ENCODE data around the gene AUTS2.
A peak's percentile ranks its signal among the peaks of the same experiment; 100 is the strongest.

AUTS2 gene

DNA sequence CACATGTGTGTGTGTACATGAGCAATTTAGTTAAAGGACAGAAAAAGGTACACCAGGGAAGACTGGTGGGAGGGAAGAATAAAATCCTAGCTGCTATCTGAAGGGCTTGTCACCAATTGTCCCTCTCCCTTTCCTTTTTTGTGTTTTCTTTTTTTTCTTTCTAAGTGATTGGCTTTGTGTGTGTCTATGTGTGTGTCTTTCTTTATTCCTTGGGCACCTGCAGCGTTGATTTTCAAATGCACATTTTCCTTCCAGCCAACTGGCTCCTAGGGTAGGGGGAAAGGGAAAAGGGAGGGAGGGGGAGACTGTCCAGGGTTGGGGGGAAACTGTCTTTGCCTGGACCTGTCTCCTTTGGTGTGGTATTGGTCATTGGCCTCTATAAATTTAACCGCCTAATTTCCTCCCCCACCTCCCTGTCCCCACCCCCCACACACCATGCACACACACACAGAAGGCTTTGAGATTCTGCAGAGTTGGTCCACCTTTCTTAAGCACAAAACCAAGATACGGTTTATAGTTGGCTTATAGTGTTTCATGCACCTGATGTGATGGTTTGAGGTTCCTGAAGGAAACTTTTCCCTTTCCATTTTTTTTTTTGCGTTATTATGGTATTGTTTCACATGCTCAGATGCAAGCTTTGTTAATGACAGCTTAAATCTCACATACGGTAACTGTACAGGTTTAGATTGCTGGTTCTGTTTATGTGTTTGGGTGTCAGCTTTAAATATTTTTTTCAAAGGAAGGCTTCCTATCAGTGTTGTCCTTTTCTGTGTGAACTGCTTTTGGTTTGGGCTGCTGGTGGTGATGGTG is 2.6 kb downstream of the AUTS2 start:
- no peak for DNase-seq

DNA sequence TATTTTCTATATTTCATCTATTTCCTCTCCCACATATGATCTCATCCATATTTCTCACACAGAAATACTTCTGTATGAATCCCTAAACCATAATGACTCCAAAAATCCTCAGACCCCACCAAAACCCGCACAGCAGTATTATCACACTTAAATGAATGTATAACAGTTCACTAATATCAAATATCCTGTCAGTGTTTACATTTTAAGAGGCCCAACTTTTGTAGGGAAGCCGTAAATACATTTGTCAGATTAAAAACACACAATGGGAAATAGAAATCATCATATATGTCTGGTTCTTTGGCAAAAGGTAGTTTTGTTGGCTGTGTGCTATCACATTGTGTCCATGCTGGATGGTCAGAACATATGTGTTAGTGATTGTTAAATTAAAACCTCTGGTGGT is 4.2 kb downstream of the AUTS2 start:
- no peak for DNase-seq

DNA sequence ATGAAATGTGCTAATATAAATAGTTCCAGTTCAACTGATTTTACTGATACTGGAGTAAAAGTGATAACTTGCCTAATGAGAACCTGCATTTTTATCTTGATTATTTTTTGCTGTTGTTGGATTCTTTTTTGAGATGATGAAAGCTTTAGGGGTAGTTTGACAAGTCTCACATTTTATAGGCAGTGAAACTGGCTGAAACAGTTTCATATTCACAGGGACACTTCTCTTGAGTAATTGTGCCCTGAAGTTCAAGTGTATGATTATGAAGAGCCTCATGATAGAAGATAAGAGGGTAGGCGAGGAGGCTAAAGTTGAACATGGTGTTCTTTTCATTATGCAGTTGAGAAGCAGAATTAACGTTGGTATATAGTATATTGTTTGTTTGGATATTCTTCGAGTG is 5.1 kb downstream of the AUTS2 start:
- DNase-seq: no peak

DNA sequence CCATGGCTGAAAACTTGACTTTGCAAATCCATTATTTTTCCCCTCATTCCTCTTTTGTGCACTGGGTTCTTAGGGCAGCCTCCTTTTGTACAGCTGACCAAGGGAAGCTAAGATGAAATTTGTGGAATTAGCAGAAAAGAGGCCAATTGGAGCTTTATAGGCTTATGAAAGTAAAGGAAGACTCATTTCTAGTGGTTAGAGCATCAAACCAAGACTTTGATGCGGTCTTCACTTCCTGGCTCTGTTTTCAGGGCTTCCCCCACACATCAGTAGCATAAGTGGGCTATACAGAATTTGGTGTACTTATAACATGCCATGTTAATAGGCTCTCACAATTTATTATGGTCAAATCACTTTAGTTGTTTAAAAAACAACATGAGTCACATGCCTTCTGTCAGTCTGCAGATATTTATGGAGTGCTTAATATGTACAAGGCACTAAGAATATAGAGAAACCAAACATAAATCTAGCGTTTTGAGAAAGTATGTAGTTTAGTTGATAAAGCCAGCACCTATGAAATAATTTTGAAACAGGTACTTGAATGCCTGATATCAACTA is 5.7 kb downstream of the AUTS2 start:
- DNase-seq: no peak

DNA sequence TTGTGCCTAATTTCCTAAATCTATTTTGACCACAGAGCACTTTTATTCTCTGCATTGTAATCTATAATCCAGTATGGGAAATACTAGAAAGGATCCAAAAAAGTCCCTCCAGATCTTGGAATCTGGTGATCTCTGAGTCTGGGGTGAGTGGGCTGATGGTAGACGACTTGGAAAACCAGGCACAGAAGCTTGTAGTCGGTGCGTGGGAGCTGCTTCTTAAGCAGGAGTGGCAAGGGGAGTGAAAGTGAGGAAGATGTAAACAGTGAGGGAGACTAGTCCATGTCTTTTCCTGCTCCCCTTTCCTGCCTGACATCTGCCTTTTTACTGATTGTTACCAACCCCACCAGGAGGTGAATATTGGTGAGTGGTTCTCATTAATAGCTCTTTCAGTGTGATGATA is 6.8 kb downstream of the AUTS2 start:
- DNase-seq: no peak

DNA sequence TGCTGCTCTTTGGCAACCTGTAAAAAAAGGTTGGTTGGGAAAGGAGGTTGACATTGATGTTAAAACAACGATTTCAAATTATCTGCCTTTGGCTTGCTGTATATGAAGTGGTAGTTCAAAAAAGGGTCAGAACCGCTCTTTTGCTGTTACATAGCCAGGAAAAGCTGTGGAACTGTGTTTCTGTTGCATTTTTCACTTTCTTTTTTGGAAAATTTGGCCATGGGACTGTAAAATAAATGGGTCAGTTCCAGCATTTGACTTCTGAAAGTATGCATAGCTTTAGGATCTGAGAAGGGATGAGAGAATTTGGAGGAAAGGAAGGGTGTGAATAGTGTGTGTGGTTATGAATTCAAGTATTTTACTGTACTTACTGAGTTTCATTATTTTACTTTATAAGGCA is 7.3 kb downstream of the AUTS2 start:
- DNase-seq: no peak

DNA sequence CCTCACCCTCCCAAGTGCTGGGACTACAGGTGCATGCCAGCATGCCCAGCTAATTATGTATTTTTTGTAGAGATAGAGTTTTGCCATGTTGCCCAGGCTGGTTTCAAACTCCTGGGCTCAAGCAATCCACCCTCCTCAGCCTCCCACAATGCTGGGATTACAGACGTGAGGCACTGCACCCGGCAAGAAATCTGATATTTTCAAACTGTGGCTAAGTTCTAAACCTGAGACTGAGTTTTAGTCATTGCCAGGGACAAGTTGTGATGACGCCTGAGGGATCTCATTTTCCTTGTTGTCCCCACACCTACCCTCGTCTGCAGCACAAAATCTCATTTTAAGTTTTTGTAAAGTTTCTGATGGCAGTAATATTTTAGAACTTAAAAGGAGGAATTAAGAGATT is 9.8 kb downstream of the AUTS2 start:
- no peak for DNase-seq

DNA sequence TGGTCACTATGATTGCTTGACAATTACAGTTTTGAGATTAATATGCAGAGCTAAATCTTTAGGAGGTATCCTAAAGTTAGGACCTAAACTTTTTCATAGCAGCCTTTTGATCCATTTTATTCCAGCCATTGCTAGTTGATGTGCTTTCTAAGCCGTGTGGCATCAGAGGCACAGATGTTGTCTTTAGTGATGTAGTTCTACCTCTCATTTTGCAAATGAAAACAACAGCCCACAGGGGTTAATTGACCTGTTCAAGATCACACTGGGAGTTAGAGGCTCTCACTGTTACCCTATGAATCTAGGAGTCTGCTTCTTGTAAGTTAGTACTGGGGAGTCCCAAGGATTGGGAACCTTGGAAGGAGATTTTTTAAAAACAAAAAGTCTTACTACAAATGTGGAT is 10.6 kb downstream of the AUTS2 start:
- peak; percentile 30 for DNase-seq

DNA sequence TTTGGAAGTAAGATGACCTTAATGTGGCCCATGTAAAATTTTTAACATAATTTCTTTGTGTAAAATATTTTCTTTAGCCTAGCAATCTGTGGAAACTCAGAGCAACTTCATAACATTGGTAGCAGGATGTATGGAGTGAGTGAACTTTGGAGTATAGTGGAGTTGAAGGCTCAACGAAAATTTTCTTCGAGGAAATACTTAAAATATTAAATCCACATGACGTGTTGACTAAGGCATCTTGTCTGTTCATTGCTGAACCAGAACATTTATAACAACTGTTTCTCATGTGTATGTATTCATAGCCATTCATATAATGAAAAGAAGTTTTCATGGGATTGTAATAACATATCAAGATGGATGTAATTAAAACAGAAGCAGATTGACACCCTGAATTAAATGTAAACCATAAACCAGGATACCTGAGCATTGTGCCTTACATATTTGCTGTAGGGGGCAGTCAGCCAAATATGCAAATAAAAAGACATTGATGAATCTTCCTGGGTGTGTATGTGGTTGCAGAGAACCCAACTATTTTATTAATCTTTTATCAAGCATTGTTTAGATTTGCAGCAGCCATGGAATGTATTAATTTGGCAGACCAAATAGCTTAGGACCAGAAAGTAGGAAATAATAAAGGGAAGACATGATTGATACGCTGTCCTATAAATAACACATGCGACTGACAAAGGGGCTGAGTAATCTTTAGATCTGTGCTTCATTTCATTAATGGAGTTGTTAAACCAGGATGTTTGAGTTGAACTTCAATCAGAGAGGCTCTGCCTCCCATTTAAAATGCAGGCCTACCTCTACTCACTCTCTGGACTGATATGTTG is 11.5 kb downstream of the AUTS2 start:
- DNase-seq: no peak

DNA sequence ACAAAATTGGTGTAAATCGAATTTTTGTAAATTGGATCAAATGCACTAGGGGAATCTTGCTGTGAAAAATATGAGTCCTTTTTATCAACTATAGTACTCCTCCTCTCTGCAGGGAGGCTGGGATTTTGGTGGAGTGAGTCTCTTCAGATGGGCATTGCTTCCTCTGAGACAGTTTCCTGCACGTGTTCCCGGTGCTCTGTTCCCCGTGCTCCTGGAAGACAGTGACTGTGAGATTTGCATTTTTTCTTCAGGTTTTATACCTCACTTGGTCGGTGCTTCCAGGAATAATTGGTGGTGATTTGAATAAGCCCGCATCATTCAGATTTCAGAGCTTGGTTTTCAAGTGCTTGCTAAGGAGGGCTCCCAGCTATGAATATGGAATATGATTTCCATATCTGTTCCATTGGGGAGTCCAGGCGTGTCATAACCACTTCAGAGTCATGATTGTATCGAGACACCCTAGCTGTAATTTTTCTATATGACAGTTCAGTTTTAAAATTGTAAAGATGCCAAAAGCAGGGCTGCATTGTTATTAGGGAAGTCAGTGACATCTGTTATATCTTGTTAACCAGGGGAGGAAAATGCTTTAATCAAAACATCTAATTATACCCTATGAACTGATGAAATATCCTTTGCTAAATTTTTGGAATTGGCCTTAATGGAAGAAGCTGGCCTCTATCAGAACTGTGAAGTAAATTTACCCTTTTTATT is 12.3 kb downstream of the AUTS2 start:
- peak; percentile 94 for DNase-seq

DNA sequence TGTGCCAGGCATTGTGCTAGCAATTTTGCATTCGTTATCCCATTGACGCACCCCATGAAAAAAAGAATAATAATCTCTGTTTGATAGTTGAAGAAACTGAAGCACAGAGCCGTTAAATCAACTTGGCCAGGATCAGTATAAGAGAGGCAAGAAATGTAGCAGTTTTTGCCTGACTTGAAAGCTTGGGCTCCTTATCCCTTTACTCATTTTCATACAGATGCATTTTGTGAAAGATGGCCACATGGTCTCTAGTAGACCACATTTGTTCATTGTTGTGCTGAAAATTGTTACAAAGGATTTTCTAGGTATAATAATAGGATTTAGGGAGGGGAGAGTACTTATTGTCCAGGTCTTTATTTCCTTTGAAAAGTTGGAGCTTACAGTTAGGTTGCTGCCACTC is 14.7 kb downstream of the AUTS2 start:
- DNase-seq: no peak

DNA sequence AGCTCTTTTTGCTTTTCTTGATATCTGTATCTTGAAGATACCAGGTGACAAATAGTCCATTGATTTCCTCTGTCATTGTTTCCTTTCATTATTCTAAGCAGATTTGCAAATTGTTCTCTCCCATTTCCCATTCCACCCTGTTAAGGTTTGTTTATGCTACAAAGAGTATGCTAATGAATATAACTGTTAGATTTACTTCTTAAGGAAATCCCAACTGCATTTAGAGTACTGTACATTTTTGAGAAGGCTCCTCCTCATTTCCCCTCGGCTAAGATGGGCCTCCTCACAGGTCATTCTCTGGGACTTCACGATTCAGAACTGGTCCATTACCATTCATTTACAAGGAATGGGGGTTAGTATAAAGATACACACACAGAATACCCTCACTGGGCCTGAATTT is 15.6 kb downstream of the AUTS2 start:
- no peak for DNase-seq

DNA sequence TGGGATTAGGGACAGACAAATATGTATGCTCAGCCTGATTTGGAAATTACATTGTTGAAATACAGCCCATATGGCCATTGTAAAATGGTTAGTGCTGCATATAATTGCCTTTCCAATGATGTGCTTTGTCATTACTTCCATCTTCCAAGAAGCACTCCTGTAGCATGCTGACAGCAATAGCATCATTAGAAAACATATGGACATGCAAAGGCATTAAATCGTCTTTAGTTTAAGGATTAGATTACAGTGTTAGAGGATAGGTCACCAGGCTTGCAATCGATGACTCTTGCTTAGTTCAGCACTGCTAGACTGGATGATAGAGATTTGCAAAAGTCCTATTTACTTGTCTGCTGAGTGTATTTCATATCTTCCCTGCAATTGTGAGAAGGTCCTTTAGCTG is 17.4 kb downstream of the AUTS2 start:
- DNase-seq: peak; percentile 19

DNA sequence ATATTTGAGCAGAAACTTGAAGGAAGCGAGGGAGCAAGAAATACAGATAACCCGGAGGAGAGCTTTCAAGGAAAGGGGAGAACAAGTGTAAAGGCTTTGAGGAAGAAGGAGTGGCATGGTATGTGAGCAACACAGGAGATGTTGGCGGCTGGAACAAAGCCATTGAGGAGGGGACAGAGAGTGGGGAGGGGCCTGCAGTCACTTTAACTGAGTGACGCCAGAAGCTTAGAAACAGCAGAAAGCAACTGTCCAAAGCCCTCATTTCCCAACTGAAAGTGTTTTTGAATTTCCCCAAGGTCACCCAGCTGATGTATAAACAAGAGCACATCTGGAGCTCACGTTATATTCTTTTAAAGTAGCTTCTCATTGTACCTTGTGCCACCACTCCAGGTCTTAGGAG is 19.1 kb downstream of the AUTS2 start:
- no peak for DNase-seq

DNA sequence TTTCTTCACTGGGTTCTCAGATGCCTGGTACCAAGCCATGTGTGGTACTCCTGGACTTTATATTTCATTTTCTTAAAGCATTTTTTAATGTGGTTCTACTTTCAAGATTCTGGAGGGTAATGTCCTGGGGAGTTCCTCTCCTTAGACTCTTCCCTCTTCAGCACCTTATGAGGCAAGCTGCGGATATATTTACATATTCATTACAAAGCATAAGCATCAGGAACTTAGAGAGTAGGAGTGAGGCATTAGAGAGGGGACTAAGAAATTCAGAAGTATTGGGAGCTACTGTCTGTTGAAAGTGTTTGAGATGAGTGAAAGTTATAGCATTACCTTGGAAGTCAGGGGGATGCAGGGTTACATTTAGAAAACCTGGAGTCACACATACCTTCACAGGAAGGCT is 20.8 kb downstream of the AUTS2 start:
- no peak for DNase-seq

DNA sequence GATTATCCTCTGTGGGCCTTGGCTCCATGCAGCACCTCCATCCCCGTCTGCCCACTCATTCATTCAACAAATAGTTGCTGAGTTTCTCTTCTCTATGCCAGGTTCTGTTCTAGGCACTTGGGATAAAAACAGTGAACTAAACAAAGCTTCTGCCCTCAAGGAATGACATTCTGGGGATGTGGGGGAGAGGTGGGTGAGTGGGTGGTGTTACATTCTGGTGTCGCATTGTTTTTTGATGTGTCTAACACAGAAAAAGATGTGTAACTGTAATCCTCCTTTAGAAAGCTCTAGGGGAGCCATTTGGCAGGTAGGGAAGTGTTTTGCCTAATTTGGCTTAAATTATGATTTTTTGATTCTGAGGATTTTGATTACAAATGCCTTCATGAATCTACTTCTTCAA is 21.4 kb downstream of the AUTS2 start:
- no peak for DNase-seq

DNA sequence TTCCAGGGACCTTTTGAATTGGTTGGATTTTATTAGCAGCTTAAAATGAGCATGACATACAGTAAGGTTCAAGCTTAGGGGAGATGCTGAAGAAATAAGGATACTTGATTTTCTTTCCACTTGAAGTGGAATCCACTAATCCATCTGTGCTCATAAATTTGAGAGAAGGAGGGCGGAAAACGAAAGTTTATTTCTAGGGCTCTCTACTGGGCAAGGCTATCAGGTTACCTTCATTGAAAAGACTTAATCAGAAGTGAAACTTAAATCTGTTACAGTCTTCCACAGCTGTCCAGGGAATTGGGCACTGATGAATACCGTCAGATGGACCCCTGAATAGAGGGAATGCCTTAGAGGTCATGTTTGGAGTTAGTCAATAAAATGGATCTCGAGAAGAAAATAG is 21.8 kb downstream of the AUTS2 start:
- DNase-seq: no peak

DNA sequence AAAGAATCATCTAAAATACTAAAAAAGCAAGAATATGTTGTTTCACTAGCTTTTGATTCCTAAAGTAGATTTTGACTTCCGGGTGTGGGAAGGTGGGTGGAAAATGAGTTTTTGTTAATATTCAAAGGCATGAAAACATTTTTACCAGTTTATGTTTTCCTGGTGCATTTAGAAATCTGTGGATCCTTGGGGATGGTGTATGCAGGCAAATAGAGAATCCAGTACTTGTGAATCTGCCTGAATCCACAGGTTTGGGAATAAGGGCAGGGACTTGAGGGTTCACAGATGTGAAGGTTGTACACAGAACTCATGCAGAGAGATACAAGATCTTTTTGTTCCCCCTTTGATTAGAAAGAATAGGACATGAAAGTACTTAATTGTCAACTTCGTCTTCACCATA is 22.4 kb downstream of the AUTS2 start:
- no peak for DNase-seq

DNA sequence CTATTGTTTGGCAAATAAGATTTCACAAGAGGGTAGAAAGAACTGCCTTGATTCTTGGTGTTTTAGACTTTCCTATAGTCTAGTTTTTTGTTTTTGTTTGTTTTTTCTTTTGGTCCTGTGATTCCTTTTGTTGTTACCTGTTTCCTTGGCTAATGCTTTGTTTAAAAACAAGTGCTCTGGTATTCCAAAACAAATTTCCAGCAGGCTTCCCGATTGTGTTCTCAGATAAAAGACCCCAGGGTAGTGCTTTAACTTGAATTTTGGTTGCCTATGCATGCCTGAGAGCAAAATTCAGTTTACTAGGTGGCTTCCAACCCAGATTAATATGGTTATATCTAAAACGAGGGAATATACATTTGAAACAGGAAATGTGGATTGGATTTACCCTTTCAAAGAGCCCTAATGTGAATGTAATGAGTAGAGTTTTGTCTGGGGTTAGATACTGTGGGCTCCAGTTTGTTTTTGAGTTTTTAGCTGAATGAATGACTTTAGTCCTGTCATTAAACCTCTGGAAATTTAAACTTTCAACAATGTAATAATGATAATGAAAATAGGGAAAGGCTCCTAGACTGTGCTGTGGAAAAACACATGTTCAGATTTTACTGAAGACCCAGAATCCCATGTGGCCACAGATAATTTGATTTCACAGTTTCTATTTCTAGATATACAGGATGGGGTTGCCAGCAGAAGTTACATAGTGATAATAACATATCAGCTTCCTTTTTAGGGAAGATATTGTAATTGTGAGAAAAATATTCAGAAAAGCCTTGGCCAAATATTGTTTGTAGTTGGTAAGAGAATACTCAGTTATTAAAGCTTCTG is 23.9 kb downstream of the AUTS2 start:
- no peak for DNase-seq

DNA sequence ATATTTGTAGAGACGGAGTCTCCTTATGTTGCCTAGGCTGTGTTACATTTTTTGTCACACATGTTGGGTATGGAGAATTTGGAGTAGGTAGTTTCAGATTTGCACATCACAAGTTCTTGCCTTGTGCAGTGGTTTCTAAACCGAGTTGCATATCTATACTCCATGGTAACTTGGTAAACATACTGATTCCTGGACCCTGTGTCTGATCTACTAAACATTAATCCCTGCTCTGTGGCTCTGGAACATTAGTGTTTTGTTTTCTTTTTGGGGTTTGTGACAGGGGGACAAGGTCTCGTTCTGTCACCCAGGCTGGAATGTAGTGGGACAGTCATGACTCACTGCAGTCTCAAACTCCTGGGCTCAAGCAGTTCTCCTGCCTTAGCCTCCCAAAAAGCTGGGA is 24.7 kb downstream of the AUTS2 start:
- DNase-seq: no peak

DNA sequence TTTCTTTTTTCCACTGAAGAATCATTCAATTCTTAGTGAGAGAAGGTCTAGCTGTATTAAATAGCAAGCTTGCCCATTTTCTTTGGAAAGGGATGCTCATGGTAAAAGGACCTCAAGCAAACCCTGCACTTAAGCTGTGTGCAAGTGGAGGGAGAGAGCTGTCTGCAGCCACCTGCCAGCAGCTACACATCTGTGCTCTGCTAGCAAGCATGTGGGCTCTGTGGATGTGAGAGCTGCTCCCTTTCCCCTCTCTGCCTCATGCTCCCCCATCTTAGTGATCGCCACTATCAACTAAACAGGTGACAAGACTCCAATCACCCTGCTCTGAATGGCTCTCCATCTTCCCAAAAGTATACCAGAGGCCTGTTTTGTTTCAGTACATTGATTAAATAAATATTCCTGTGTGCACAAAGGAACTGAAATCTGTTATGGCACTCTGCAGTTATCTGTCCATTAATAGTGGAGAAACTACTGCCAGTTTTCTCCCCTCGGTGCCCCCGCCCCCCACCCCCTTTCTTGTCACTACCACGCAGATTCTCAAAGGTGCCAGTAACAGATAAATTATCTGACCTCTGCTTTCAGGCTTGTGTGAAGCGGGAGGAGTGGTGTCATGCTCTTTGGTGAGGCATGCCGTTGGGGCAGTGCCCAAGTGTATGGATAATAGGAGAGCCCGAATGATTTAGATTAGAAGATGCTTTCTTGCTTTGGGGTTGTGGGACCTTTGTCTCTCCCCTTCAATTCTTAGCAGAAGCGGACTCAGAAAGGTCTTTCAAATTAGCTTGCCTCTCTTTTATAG is 26.4 kb downstream of the AUTS2 start:
- DNase-seq: peak; percentile 53

DNA sequence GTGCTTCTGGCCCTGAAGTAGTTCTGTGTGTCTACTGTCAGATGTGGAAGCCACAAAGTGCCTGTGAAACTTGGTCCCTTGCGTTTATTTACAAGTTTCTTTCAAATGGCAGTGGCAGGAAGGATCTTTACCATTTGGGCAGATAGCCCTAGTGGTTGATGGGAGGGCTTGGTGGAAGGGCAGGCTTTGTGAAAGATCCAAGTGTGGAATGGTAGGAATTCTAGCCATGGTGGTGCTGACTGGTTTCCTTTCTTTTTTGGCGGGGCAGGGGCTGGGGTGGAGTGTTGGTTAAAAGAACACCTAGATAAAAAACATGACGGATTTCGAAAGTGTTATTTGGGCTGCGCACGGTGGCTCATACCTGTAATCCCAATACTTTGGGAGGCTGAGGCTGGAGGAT is 27.0 kb downstream of the AUTS2 start:
- DNase-seq: no peak
